Tibial artery (tissue), 4 donors: ENCODE measurements around the gene MALT1.
"Not testable (repeated sequence)": the region's sequence is repeated elsewhere in the genome, so short reads cannot be mapped to it uniquely, and the experiment has no call there.

ENCODE experiments used
- DNase-seq, 2 donors: peaks; one replicate each; pipeline ENCODE4 v3.0.0-alpha.2; 2019
- H3K27ac ChIP-seq, 2 donors: fragments of 200-600 bp; sonication (generic) in 1 of 2; 1 replicate in 1 of 2; 2 replicates in 1 of 2; pipeline ENCODE4 v1.5.1; 2018 to 2019; ENCODE audit warnings: mild to moderate bottlenecking in 1 of 2
- H3K27me3 ChIP-seq, 2 donors: fragments of 200-600 bp; sonication (generic) in 1 of 2; one replicate each; pipeline versions ENCODE4 v1.5.1 to v1.6.0; 2016 to 2019
- H3K36me3 ChIP-seq, 3 donors: fragments of 200-600 bp; sonication (generic) in 2 of 3; one replicate each; pipeline ENCODE4 v1.5.1; 2016 to 2019; ENCODE audit warnings: mild to moderate bottlenecking in 2 of 3
- H3K4me1 ChIP-seq, 4 donors: fragments of 200-600 bp; sonication (generic) in 2 of 4; 1 replicate in 3 of 4; 2 replicates in 1 of 4; pipeline ENCODE4 v1.5.1; 2016 to 2019
- H3K4me3 ChIP-seq, 2 donors: fragments of 200-600 bp; sonication (generic) in 1 of 2; 1 replicate in 1 of 2; 2 replicates in 1 of 2; pipeline ENCODE4 v1.5.1; 2018 to 2019; ENCODE audit warnings: mild to moderate bottlenecking in 2 of 2
- H3K9me3 ChIP-seq, 3 donors: fragments of 200-600 bp; sonication (generic) in 1 of 3; one replicate each; pipeline ENCODE4 v1.5.1; 2016 to 2019
- intact Hi-C: fragments of 100-400 bp; cut with DNase I; formaldehyde crosslinking; loops from one replicate; pipeline ENCODE4 v1.15.0; 2023; ENCODE audit warnings: low total_unique reads
- TF ChIP-seq, protein P1 (sequence below), 2 experiments: fragments of 200-600 bp in 1 of 2; fragments of 450-650 bp in 1 of 2; IDR thresholded peaks; one replicate each; pipeline ENCODE4 v1.5.1; 2017 to 2019; ENCODE audit warnings: antibody characterized with exemption in 2 of 2, mild to moderate bottlenecking in 1 of 2, moderate library complexity in 1 of 2

MALT1 gene

GRCh38 chr18:58646334-58646862 lies 24.9 kb upstream of the MALT1 start:
- H3K27ac ChIP-seq, result no peak overlapping the region
- H3K4me1 ChIP-seq, result no peaks in the 10 kb centered on the region
- TF ChIP-seq, protein P1, sequence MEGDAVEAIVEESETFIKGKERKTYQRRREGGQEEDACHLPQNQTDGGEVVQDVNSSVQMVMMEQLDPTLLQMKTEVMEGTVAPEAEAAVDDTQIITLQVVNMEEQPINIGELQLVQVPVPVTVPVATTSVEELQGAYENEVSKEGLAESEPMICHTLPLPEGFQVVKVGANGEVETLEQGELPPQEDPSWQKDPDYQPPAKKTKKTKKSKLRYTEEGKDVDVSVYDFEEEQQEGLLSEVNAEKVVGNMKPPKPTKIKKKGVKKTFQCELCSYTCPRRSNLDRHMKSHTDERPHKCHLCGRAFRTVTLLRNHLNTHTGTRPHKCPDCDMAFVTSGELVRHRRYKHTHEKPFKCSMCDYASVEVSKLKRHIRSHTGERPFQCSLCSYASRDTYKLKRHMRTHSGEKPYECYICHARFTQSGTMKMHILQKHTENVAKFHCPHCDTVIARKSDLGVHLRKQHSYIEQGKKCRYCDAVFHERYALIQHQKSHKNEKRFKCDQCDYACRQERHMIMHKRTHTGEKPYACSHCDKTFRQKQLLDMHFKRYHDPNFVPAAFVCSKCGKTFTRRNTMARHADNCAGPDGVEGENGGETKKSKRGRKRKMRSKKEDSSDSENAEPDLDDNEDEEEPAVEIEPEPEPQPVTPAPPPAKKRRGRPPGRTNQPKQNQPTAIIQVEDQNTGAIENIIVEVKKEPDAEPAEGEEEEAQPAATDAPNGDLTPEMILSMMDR (IDR thresholded peaks at IDR 0.05), result no peak
- intact Hi-C loops, result no loop called here
- no peaks in the 10 kb centered on the region for H3K9me3 ChIP-seq
- no peaks in the 10 kb centered on the region for H3K36me3 ChIP-seq
- H3K4me3 ChIP-seq, result no peak overlapping the region
- DNase-seq, result no peak
- H3K27me3 ChIP-seq, result no peaks in the 10 kb centered on the region

GRCh38 chr18:58649966-58650816 lies 21.1 kb upstream of the MALT1 start:
- TF ChIP-seq, protein P1 (IDR thresholded peaks at IDR 0.05), result no peak
- intact Hi-C loops, result no loop called here
- Histone ChIP-seq H3K4me3 (no peak overlapping the region), H3K27ac (no peak overlapping the region), H3K4me1 (no peaks in the 10 kb centered on the region), H3K9me3 (no peaks in the 10 kb centered on the region), H3K27me3 (no peaks in the 10 kb centered on the region), H3K36me3 (no peaks in the 10 kb centered on the region)
- DNase-seq, result no peak

DNA sequence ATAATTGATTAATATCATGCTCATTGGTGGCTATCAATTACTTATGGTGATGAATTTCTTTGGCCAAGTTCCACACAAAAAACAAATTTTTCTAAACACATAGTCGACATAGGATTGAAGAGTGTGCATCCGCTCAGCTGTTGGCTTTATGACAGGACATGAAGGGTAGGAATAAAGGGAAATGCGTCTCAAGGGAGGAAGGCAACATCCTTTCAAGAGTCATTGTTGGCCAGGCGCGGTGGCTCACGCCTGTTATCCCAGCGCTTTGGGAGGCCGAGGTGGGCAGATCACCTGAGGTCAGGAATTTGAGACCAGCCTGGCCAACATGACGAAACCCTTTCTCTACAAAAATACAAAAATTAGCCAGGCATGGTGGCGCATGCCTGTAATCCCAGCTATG lies 20.4 kb upstream of the MALT1 start:
- H3K36me3 ChIP-seq, H3K4me1 ChIP-seq, H3K9me3 ChIP-seq, H3K4me3 ChIP-seq, H3K27ac ChIP-seq, H3K27me3 ChIP-seq, intact Hi-C loops, DNase-seq: not testable (repeated sequence)

GRCh38 chr18:58653144-58653722 lies 18.0 kb upstream of the MALT1 start:
- H3K27ac ChIP-seq, intact Hi-C loops, H3K36me3 ChIP-seq, H3K27me3 ChIP-seq, H3K4me3 ChIP-seq, DNase-seq, H3K4me1 ChIP-seq, H3K9me3 ChIP-seq: not testable (repeated sequence)

DNA sequence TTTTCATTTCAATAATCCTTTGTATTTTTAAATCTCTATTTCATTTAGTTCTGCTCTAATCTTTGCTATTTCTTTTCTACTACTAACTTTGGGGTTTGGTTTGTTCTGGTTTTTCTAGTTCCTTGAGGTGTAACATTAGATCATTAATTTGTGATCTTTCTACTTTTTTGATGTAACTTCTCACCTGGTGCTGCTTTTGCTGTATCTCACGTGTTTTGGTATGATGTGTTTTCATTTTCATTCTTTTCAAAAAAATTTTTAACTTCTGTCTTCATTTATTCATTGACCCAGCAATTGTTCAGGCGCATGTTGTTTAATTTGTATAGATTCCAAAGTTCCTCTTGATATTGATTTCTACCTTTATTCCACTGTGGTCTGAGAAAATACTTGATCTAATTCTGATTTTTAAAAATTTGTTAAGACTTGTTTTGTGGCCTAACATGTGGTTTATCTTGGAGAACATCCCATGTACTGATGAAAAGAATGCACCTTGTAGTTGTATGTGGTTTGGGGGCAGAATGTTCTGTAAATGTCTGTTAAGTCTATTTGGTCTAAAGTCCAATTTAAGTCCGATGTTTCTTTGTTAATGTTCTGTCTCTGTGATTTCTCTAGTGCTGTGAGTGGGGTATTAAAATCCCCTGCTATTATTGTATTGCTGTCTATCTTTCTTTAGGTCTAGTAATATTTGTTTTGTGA lies 17.3 kb upstream of the MALT1 start:
- TF ChIP-seq, protein P1 (IDR thresholded peaks at IDR 0.05), result no peak
- DNase-seq, result no peak
- intact Hi-C loops, result no loop called here
- Histone ChIP-seq H3K36me3 (no peaks in the 10 kb centered on the region), H3K4me1 (no peaks in the 10 kb centered on the region), H3K27ac (no peak overlapping the region), H3K4me3 (no peak overlapping the region), H3K27me3 (no peaks in the 10 kb centered on the region), H3K9me3 (no peaks in the 10 kb centered on the region)

DNA sequence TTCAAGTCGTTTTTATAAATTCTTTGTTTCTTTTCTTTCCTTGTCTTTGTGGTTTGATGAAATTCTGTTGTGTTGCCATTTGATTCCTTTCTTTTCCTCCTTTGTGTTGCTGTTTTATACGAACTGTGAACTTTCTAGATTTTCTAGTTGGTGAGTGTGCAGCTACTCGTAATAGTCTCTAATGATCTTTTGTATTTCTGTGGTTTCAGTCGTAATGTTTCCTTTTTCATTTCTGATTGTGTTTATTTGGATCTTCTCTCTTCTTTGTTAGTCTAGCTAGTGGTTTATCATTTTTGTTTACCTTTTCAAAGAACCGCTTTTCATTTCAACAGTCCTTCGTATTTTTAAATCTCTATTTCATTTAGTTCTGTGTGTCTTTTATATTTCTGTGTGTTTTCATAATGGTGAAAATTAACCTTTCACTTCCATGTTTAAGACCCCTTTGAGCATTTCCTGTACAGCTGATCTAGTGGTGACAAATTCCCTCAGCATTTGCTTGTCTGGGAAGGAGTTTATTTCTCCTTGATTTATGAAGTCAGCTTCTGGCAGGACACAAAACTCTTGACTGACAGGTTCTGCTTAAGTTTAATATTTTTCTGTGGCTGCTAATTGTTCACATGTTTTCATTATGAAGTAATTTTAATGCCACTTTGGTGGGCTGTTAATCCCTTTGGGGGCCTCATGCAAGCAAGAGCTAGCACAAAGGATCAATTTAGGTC lies 16.2 kb upstream of the MALT1 start:
- no peaks in the 10 kb centered on the region for H3K9me3 ChIP-seq
- TF ChIP-seq, protein P1 (IDR thresholded peaks at IDR 0.05), result no peak
- H3K27me3 ChIP-seq, result no peaks in the 10 kb centered on the region
- H3K4me3 ChIP-seq, result no peak overlapping the region
- DNase-seq, result no peak
- intact Hi-C loops, result no loop called here
- H3K4me1 ChIP-seq, result no peaks in the 10 kb centered on the region
- no peaks in the 10 kb centered on the region for H3K36me3 ChIP-seq
- no peak overlapping the region for H3K27ac ChIP-seq
